Liver (tissue), 3 donors: ENCODE measurements around the gene PHF21B.

Source experiments
- GABPA ChIP-seq, 2 donors: IDR thresholded peaks in 1 of 2; conservative IDR thresholded peaks in 1 of 2; 2 replicates each; pipeline ENCODE4 v1.6.1; 2016; ENCODE audit warnings: antibody characterized with exemption in 2 of 2, mild to moderate bottlenecking in 1 of 2, moderate library complexity in 1 of 2
- HNF4A ChIP-seq, 2 donors: conservative IDR thresholded peaks; 2 replicates each; pipeline ENCODE4 v1.6.1; 2016; ENCODE audit warnings: antibody characterized with exemption in 2 of 2, mild to moderate bottlenecking in 2 of 2
- JUND ChIP-seq, 2 donors: IDR thresholded peaks; 2 replicates each; pipeline ENCODE4 v1.6.1; 2016; ENCODE audit warnings: antibody characterized with exemption in 2 of 2
- MAX ChIP-seq: IDR thresholded peaks from 2 replicates; pipeline ENCODE4 v1.6.1; 2016; ENCODE audit warnings: antibody characterized with exemption
- REST ChIP-seq: IDR thresholded peaks from 2 replicates; pipeline ENCODE4 v1.6.1; 2016; ENCODE audit warnings: antibody characterized with exemption, mild to moderate bottlenecking
- RXRA ChIP-seq, 2 donors: IDR thresholded peaks; 2 replicates each; pipeline ENCODE4 v1.6.1; 2017 to 2018; ENCODE audit warnings: antibody characterized with exemption in 2 of 2, mild to moderate bottlenecking in 1 of 2
- SP1 ChIP-seq: IDR thresholded peaks from 2 replicates; pipeline ENCODE4 v1.6.1; 2018; ENCODE audit warnings: antibody characterized with exemption, mild to moderate bottlenecking
- TAF1 ChIP-seq: conservative IDR thresholded peaks from 2 replicates; pipeline ENCODE4 v1.6.1; 2016; ENCODE audit warnings: antibody characterized with exemption, mild to moderate bottlenecking
- TF ChIP-seq, protein P1 (sequence below): fragments of 150-350 bp; IDR thresholded peaks from 2 replicates; pipeline ENCODE4 v1.5.1; 2017; ENCODE audit warnings: improper control_type of control experiment, low read depth, low read length; ENCODE audit not compliant: missing input control
- donor health status: healthy.
- donor health status: healthy.

DNA sequence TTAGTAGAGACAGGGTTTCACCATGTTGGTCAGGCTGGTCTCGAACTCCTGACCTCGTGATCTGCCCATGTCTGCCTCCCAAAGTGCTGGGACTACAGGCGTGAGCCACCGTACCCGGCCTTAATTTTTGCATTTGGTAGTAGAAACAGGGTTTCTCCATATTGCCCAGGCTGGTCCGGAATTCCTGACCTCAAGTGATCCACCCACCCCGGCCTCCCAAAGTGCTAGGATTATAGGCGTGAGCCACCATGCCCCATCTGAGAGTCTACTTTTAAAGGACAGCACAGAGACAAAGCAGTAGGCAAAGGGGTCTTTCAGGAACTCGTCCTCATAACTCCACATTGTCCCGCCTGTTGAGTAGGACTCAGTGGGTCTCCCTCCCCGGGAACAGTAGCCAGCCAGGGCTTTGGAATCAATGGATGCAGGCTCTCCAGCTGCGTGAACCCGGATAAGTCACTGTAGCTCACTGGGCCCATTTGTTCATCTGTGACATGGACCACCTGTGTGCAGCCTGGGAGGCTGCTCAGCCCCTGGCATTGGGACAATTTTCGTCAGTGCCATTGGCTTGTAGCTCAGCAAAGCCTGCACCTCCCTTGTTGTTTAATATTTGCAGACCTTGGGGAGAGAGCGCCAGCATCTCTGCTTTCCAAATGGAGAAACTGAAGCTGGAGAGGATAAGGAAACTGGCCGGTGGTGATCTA, 171.3 kb downstream of the PHF21B start:
- TF ChIP-seq, protein P1, sequence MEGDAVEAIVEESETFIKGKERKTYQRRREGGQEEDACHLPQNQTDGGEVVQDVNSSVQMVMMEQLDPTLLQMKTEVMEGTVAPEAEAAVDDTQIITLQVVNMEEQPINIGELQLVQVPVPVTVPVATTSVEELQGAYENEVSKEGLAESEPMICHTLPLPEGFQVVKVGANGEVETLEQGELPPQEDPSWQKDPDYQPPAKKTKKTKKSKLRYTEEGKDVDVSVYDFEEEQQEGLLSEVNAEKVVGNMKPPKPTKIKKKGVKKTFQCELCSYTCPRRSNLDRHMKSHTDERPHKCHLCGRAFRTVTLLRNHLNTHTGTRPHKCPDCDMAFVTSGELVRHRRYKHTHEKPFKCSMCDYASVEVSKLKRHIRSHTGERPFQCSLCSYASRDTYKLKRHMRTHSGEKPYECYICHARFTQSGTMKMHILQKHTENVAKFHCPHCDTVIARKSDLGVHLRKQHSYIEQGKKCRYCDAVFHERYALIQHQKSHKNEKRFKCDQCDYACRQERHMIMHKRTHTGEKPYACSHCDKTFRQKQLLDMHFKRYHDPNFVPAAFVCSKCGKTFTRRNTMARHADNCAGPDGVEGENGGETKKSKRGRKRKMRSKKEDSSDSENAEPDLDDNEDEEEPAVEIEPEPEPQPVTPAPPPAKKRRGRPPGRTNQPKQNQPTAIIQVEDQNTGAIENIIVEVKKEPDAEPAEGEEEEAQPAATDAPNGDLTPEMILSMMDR, result no peak
- TF ChIP-seq SP1 (no peak), MAX (no peak), JUND (IDR thresholded peaks at IDR 0.05) (no peak), HNF4A (conservative IDR thresholded peaks at IDR 0.05) (no peak), REST (no peak), RXRA (IDR thresholded peaks at IDR 0.05) (no peak), TAF1 (no peak), GABPA (IDR thresholded peaks at IDR 0.05 in 1 of 2, conservative IDR thresholded peaks at IDR 0.05 in 1 of 2) (no peak)
